Measurements from ENCODE around the gene OVCA2.

- TF ChIP-seq CTCF (IDR thresholded peaks at IDR 0.05) (no peak), POLR2A (IDR thresholded peaks at IDR 0.05) (no peak)
Observed at GRCh38 chr17:2035541-2036488, 6.0 kb upstream of the OVCA2 start.

Data from testis (tissue), 2 donors.